IMR-90 (cell line): ENCODE results near the gene CARMIL1.

Experiments used
- BHLHE40 ChIP-seq: fragments of 150-350 bp; IDR thresholded peaks from 2 replicates; pipeline ENCODE4 v1.6.1; 2016; ENCODE audit warnings: mild to moderate bottlenecking, low read depth, low read length
- CHD1 ChIP-seq: IDR thresholded peaks from 2 replicates; pipeline ENCODE4 v1.6.1; 2012; ENCODE audit warnings: low read depth, low read length, improper control_type of control experiment
- MAZ ChIP-seq: IDR thresholded peaks from 2 replicates; pipeline ENCODE4 v1.6.1; 2012; ENCODE audit warnings: low read depth, mild to moderate bottlenecking, low read length, improper control_type of control experiment, moderate library complexity, borderline replicate concordance
- NFE2L2 ChIP-seq: fragments of 150-350 bp; IDR thresholded peaks from 2 replicates; pipeline ENCODE4 v1.6.1; 2016; ENCODE audit warnings: low read depth, mild to moderate bottlenecking, low read length
- POLR2A ChIP-seq: IDR thresholded peaks from 2 replicates; pipeline ENCODE4 v1.6.1; 2012; ENCODE audit warnings: mild to moderate bottlenecking, low read depth, low read length
- RAD21 ChIP-seq: IDR thresholded peaks from 2 replicates; pipeline ENCODE4 v1.6.1; 2012; ENCODE audit warnings: low read length, improper control_type of control experiment
- RCOR1 ChIP-seq: IDR thresholded peaks from 2 replicates; pipeline ENCODE4 v1.6.1; 2012; ENCODE audit warnings: mild to moderate bottlenecking, low read length, improper control_type of control experiment; ENCODE audit not compliant: insufficient replicate concordance
- RFX5 ChIP-seq: IDR thresholded peaks from 2 replicates; pipeline ENCODE4 v1.8.0; 2012; ENCODE audit warnings: low read depth, mild to moderate bottlenecking, low read length, moderate library complexity
- SMC3 ChIP-seq: fragments of 150-350 bp; IDR thresholded peaks from 2 replicates; pipeline ENCODE4 v1.6.1; 2016; ENCODE audit warnings: low read depth, mild to moderate bottlenecking, antibody characterized with exemption, low read length, moderate library complexity
- TF ChIP-seq, protein P1 (sequence below): conservative IDR thresholded peaks from 2 replicates; pipeline ENCODE4 v1.5.1; 2012; ENCODE audit warnings: mild to moderate bottlenecking, low read depth, low read length, improper control_type of control experiment
- TF ChIP-seq, protein P2 (sequence below): fragments of 150-350 bp; IDR thresholded peaks from 2 replicates; pipeline ENCODE4 v1.6.1; 2017; ENCODE audit warnings: mild to moderate bottlenecking, antibody characterized with exemption, low read length, low read depth

DNA sequence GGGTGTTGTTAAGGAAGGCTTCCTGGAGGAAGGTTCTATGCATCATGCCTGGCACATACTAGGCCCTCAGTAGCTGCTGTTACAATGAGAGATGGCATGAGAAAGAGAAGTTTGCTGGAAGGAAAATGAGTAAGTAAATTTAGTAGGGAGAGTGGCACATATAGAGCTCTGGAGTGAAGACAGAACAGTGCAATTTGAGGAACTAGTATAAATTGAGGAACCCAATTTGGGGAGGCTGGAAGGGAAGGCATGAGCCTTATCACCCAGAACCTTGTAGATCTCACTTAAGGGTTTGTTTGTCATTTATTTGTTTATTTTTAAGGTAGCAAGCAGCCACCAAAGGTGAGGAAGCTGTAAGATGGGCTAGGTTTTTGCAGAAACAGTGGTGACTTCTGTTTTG is 285.8 kb downstream of the CARMIL1 start:
- TF ChIP-seq MAZ (no peak), POLR2A (no peak), RAD21 (no peak), RFX5 (no peak), BHLHE40 (no peak), RCOR1 (no peak), NFE2L2 (no peak), CHD1 (no peak), SMC3 (no peak)
- TF ChIP-seq, protein P1, sequence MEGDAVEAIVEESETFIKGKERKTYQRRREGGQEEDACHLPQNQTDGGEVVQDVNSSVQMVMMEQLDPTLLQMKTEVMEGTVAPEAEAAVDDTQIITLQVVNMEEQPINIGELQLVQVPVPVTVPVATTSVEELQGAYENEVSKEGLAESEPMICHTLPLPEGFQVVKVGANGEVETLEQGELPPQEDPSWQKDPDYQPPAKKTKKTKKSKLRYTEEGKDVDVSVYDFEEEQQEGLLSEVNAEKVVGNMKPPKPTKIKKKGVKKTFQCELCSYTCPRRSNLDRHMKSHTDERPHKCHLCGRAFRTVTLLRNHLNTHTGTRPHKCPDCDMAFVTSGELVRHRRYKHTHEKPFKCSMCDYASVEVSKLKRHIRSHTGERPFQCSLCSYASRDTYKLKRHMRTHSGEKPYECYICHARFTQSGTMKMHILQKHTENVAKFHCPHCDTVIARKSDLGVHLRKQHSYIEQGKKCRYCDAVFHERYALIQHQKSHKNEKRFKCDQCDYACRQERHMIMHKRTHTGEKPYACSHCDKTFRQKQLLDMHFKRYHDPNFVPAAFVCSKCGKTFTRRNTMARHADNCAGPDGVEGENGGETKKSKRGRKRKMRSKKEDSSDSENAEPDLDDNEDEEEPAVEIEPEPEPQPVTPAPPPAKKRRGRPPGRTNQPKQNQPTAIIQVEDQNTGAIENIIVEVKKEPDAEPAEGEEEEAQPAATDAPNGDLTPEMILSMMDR = no peak
- TF ChIP-seq, protein P2, sequence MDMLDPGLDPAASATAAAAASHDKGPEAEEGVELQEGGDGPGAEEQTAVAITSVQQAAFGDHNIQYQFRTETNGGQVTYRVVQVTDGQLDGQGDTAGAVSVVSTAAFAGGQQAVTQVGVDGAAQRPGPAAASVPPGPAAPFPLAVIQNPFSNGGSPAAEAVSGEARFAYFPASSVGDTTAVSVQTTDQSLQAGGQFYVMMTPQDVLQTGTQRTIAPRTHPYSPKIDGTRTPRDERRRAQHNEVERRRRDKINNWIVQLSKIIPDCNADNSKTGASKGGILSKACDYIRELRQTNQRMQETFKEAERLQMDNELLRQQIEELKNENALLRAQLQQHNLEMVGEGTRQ = no peak
